ELF-1 (cell line): ENCODE results near the gene FRMD4A.
"Not testable (repeated sequence)": the region's sequence is repeated elsewhere in the genome, so short reads cannot be mapped to it uniquely, and the experiment has no call there.

ENCODE experiments used
- DNase-seq: peaks from one replicate; pipeline ENCODE4 v3.0.0-alpha.2; 2016; ENCODE audit warnings: low read depth, low spot score

The FRMD4A gene

DNA sequence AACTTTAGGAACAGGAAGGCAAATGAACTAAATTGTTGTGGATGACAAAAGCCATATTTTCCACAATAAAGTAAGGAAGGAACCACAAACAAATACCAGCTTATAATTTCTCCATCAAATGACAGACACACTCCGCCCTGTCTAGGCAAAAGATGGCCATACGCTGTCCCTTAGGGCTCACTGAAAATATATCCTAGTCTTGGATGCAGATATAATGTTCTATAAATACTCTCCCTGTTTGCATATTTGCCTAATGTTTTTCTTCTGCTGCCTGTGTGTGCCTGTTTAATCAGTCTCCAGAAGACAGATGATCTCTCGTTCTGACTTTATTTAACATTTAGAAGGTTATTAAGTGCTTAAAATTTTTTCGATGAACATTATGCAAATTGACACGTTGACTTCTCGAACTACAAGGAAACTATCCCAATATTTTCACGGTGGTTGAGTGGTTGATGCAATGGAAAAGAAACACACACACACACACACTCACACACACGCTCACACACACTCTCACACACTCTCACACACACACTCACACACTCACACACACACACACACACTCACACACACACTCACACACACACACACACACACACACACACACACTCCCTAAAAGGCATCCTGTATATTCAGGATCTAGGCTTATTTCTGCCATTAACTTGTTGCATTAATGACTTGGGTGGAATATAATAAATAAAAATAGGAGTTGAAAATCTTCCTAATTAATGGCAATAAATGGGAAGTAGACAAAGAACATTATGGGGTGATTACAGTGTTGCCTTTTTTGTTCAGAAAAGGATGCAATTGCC is 446.9 kb downstream of the FRMD4A start:
- no peak for DNase-seq

DNA sequence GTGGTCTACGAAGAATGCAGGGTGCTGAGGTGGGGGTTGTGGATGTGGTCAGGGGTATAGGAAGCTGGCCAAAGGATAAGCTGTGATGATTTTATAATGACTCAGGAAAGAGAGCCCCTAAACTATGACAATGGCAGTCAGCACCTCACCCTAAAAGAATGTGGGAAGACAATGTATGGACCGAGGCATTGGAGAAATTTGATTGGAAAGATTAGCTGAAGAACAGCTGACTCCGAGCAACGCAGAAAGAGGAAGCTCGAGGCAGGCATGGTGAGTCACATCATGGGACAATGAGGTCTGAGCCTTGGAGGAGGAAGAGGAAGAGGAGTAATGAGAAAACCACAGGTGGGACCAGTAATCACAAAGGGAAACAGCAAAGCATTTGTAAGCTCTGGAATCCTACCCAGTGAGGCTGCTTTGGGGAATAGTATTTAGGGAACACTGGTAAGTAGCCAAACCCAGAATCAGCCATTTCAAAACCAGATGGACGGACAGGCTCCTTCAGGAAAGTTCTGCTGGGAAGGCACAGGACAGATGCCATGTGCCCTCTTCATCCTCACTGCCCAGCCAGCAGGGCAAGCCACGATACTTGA is 448.5 kb downstream of the FRMD4A start:
- peak; percentile 75 for DNase-seq

DNA sequence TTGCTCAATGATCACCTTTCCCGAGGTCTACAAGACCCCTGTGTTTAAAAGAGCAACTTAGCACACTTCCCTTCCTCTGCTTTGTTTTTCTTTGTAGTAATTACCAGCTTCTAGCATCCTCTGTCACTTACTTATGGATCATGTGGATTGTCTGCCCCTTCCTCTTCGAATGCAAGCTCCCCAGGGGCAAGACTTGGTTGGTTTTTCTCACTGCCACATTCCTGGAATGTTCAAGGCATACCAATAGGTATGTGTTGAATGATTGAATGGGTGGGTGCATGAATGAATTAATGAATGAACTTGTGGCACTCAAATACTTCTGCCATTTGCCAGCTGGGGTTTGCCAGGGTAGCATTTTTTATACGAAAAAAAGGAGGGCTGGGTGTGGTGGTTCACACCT is 450.0 kb downstream of the FRMD4A start:
- DNase-seq = no peak

DNA sequence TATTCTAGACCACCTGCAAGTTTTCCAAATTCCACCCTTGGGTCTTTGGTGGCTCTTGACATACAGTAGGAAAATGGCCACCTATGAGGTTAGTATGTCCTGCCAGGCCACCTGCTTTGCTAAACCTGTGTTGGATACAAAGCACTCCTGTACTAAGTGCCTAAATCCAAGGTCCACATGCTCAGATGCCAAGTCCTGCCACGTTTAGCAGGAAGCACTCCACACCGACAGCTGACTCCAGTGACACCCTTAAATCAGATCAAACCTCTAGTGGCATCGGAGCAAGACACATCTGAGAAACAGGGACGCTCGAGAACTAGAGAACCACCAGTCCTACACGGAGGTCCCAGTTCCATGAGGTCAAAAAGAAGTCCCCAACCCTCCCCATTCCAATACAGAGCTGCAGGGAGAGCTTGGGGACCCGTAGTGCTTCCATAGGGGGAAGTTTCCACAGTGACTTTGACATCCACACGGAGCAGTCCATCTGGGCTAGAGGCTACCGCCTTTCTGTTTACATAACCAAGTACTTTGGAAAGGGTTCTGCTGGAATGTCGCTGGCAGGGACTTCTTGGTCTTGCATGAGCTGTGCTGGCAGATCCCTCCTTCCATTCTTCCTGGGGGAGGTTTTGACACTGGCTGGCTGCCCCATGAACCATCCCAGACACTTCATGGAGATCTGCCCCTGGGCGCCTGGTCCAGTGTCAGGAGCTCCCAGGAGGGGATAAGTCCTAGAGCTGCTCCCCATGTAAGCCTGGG is 453.4 kb downstream of the FRMD4A start:
- DNase-seq = no peak

DNA sequence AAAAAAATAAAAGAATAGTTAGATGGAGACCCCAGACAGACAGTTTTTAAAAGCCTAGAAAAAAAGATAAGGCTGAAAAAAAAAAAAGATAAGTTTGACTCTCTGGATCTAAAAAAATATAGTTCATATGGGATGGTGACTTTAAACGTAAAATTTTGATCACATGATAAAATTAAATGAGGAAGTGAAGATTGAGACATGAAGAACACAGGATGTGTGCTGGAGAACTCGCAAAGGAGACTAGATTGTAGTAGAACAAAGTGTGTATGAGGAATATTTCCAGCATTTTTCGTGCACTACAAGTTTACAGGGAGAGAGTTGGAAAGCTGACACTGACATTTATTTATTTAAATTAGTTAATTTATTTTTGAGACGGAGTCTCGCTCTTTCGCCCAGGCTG is 457.5 kb downstream of the FRMD4A start:
- DNase-seq = no peak

- no peak for DNase-seq
Measured at GRCh38 chr10:13872411-13872810, 458.3 kb downstream of the FRMD4A start.

GRCh38 chr10:13871776-13872175 is 458.9 kb downstream of the FRMD4A start:
- DNase-seq = no peak

DNA sequence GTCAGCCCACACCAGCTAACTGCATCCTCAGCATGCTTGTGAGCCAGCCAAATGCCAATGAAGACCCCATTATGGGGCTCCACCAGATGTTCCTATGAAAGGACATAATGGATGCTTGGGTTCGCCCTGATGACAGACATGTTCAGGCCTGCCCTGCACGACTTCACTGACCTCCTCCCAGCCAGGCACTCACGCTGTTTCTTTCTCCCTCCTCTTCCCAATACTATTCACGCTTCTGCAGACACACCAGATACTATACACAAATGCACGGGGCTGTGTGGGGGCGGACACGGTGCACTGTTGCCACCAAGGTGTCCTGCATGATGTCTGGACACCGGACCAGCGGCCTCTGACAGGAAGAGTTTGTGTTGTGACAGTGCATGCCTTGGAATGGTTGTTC is 459.7 kb downstream of the FRMD4A start:
- no peak for DNase-seq

DNA sequence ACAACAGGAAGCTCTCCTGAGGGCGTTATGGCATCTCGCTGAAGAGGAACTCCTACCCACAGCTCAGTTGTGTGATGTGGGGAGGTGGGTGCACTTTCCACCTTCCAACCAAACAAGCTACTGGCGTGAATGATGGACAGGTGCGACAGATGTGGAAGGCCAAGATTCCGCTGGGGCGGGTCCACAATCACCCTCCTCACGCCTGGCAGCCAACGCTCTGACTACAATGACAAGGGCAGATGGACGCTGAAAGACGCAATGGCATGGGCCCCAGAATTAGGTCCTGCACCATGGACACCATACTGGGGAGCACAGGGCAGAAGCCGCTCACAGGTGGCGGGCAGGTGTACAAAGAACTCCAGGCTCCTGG is 461.4 kb downstream of the FRMD4A start:
- no peak for DNase-seq

- no peak for DNase-seq
Measured at GRCh38 chr10:13868528-13869294, 462.0 kb downstream of the FRMD4A start.

DNA sequence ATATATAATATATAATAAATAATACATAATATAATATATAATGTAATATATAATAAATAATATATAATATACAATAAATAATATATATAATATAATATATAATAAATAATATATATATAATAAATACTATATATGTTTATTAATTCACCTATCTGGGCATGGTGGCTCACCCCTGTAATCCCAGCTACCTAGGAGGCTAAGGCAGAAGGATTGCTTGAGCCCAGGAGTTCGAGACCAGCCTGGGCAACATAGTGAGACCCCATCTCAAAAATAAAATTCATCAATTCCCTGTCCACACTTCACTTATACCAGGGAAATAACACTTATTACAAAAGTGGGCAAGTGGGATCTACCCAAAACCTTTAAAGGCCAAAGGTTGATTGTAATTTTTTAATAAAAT is 462.9 kb downstream of the FRMD4A start:
- no peak for DNase-seq

DNA sequence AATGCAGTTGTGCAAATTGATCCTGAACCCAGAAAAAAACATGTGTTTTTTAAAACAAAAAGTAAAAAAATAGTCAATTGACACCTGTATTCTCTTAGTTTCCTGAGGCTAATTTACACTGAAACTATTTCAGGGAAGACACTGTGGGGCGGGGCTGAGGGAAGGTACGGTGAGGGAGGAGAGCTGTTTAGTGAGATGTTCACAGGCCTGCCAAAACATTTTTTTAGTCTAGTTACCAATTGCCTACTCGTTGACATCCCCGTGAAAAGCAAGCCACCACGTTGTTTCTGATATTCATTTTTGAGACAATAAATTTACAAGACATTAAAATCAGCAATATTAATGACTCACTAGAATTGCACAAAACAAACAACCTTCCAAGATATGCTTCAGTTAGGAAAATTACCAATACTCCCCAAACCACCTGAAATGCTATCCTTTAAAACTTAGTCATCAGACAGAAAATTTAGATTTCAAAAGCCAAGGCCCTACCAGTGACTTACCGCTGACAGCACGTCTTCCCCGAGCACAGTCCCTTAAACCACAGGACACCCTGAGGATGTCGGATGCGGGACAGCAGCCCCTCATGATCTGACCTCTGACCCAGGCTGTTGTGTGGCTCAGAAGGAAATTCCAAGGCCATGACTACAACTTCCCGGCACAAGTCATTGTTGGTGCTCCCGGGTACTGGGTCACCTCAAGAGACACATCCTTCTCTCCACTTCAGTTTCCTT is 464.8 kb downstream of the FRMD4A start:
- peak; percentile 89 for DNase-seq

- DNase-seq = not testable (repeated sequence)
Measured at GRCh38 chr10:13865220-13865619, 465.5 kb downstream of the FRMD4A start.

- DNase-seq = no peak
Measured at GRCh38 chr10:13862546-13863233, 468.0 kb downstream of the FRMD4A start.

GRCh38 chr10:13860886-13861285 is 469.8 kb downstream of the FRMD4A start:
- no peak for DNase-seq

- DNase-seq = no peak
Measured at GRCh38 chr10:13859979-13860654, 470.6 kb downstream of the FRMD4A start.

DNA sequence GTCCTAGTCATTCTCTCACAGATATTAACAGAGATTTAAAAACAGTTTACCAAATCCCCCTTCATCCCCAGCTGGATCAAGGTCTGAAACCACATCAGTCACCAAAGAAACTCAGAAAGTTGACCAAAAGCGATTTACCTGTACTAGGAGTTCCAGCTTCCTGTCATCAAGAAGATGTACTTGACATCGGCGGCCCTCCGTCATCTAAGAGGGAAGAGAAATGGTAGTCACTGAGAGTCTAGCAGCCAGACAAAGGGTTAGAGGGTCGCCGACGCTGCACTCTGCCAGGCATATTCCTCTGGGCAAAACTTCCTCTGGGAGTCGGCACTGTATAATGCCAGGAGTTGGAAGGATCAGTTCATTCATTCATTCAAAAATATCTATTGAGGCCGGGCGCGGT is 472.0 kb downstream of the FRMD4A start:
- DNase-seq = no peak

DNA sequence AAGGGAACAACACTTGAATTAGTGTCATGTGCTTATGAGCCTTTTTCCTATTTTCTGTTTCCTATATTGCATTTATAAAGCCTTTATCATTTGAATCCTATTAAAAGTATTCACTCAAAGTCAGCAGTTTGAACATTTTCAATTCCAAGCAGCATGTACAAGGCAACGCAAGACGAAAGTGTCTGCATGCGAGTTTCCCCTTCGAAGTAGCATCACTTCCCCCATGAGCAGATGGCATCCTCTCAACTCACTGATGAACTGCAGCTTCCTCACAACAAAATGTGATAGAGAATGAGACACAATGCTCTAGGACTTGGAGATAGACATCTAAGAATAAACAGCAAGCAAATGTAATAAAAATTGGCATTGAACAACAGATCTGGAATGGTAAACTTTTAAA is 473.3 kb downstream of the FRMD4A start:
- no peak for DNase-seq

GRCh38 chr10:13853854-13854253 is 476.9 kb downstream of the FRMD4A start:
- no peak for DNase-seq

- no peak for DNase-seq
Measured at GRCh38 chr10:13852872-13853271, 477.9 kb downstream of the FRMD4A start.
